GM10266 (cell line): ENCODE data around the gene ZNF732.
"Not testable (repeated sequence)": the region's sequence is repeated elsewhere in the genome, so short reads cannot be mapped to it uniquely, and the experiment has no call there.

Experiments
- DNase-seq: peaks from one replicate; pipeline ENCODE4 v3.0.0; 2012; ENCODE audit errors: extremely low spot score
- CTCF ChIP-seq: IDR thresholded peaks from 2 replicates; pipeline ENCODE4 v1.5.1; 2012; ENCODE audit warnings: mild to moderate bottlenecking, low read depth; ENCODE audit not compliant: control insufficient read depth, insufficient read depth; ENCODE audit errors: missing control alignments

Gene ZNF732

GRCh38 chr4:336099-336892 lies 31.0 kb upstream of the ZNF732 start:
- peak; percentile 42 for DNase-seq
- TF ChIP-seq CTCF, result no peak

GRCh38 chr4:335515-335914 lies 30.2 kb upstream of the ZNF732 start:
- no peak for TF ChIP-seq CTCF
- DNase-seq, result no peak

GRCh38 chr4:328729-329128 lies 23.5 kb upstream of the ZNF732 start:
- DNase-seq, result no peak
- TF ChIP-seq CTCF, result no peak

- no peak for TF ChIP-seq CTCF
- no peak for DNase-seq
Observed at GRCh38 chr4:314296-314903, 9.1 kb upstream of the ZNF732 start.

GRCh38 chr4:309807-310206 lies 4.5 kb upstream of the ZNF732 start:
- no peak for TF ChIP-seq CTCF
- no peak for DNase-seq

- DNase-seq, result peak; percentile 24
- no peak for TF ChIP-seq CTCF
Observed at GRCh38 chr4:306551-306961, 1.3 kb upstream of the ZNF732 start.

- not testable (repeated sequence) for DNase-seq
Observed at GRCh38 chr4:304516-304915, 758 bp downstream of the ZNF732 start.
